ENCODE data around the gene KERA.

KERA gene

DNA sequence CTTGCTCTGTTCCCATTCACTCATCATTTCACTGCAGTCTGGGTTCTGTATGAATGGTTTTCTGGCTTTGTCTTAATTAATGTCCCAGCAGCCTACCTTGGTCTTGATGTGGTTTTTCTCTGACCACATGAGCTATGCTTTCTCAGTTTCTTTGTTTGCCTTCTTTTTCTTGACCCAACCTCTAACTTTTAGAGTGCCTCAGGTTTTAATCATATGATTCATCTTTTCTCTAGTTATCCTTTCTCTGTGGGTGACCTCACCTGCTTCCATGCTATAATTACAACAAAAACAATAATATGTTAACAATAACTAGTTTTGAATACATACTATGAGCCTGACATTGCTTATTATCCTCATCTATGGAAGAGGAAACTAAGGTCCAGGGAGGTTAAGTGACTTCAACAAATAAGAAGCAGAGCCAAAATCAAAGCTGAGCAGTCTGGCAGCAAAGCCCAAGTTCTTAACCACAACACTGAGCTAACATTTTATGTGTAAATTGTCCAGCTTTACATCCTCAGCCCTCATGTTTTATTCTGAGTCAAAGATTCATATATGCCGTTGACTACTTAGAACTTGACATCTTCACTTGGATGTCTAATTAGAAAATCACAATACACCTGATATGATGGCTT, 48.4 kb downstream of the KERA start:
- DNase-seq (ENCODE audit: low read depth), result no peak

DNA sequence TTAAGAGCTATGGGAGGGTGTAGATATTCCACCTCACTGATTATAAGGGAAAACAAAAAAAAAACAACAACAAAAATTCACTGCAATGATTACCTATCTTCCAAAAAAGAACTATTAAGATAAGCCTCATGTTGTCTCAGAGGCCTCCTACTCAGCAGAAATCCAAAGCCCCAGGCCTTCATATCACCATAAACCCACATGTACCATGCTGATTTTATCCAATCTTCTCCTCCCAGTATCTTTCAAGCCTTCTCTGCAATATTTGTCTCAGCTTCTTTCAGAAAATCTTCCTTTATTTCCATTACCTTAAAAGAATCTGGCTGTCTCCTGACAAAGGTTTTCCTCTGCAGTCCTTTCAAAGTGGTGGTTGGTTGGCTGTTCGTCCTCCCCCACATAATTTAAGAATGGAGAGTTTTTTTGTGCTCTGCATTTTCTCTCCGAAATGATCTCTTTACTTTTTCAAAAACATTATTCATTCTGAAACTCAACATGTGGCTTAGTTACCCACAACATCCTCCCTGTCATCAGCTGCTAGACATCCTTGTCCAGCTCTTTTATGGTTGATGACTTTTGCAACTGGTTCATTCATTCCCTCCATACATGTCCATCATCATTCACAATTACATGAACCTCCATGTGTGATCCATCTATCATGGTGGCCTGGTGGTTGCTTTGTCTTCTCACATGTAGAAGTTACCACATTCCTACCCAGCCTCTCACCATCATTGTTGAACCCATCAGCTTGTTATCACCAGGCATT, 50.1 kb downstream of the KERA start:
- no peak for DNase-seq (ENCODE audit: low read depth)

DNA sequence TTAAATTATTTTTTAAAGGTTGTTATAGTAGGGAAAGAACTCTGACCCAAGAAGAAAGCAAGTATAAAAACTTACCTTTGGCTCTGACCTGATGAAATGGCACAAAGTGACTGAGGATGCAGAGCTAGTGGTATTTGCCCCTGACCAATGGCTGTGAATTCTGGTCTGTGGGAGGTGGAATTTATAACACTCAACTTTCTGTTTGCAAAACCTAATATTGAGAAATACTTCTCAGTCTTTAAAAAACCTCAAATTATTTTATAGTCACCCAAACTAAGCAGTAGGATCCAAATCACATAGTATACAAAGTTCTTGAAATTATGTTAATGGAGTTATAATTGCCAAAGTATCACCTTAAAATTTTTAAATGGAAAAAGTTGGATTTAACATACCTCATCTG, 53.0 kb downstream of the KERA start, which contains the start of gene EPYC:
Gene EPYC (minus strand): TSS at position 101 of the 400 bp plus-strand sequence. CDS start 2,407 bp downstream, outside the sequence.
- no peak for DNase-seq (ENCODE audit: low read depth)

DNA sequence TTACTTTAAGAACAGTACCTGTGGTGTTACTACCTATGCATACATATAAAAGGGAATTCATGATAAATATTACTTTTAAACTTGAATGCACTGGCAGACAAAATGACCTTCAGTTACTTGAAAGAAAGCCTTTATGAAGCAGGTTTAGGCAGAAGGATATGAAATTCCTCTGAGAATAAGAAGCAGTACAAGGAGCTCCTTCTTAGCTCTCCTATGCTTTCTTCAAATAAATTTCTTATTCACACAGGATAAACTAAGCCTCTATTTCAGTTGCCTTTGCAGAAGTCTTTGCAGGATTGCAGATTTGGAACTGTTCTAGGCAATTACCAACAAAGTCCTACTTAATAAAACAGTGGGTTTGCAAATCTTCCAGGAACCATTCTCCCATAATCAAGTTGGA, 54.1 kb downstream of the KERA start:
- no peak for DNase-seq (ENCODE audit: low read depth)

DNA sequence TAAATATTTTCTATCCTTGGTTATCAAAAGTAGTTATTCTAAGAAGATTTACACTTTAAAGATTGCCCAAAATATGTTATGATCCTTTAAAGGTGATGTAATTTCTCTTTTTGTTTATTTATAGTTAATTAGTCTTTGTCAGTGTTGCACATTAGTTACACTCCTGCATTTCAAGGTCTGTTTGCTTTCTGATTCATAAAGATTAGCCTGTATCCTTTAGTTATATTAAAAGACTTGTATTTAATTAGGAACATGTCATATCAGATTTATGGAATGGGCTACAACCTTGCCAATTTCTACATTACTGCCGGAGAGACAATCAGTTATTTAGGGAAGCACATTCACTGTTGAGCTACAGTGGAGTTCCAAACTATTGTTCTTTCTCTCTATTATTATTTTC, 56.5 kb downstream of the KERA start:
- no peak for DNase-seq (ENCODE audit: low read depth)

Measured in stimulated activated CD8-positive, alpha-beta memory T cell treated with anti-CD3 and anti-CD28 coated beads, Interleukin-15, amount 100 ng/mL, for 1 hour (primary cell).